Right renal cortex interstitium (tissue), 3 donors: ENCODE measurements around the gene TGM6. TPM values are rescaled to one million over a fixed set of nuclear protein-coding genes. Genes with fewer than 3 reads are reported as not detected.

ENCODE experiments used
- DNase-seq, 3 donors: peaks; one replicate each; pipeline ENCODE4 v3.0.0-alpha.2; 2013; ENCODE audit warnings: low read depth in 3 of 3, low spot score in 2 of 3
- polyA plus RNA-seq, 3 donors: library from polyadenylated mRNA; unstranded; fragments of 120-200 nt; gene quantifications; one replicate each; pipeline ENCODE4 v1.2.1, GENCODE V29; 2013; ENCODE audit not compliant: insufficient read length in 3 of 3

Gene TGM6
- polyA plus RNA-seq, 3 donors = not detected

GRCh38 chr20:2480381-2480780 lies 99.7 kb downstream of the TGM6 start:
- DNase-seq = no peak

Other genes with a start within 250 kb of the TGM6 start
- under 1 TPM; 0.54 to 0.99 (median 0.86) TPM for gene TGM3, start 84.9 kb upstream of the TGM6 start, polyA plus RNA-seq
- 100 to 1,000 TPM; 134 to 145 (median 139) TPM for gene SNRPB, start 89.9 kb downstream of the TGM6 start, polyA plus RNA-seq
- 10 to 100 TPM; 16.3 to 17.4 (median 16.5) TPM for gene ZNF343, start 128.0 kb downstream of the TGM6 start, polyA plus RNA-seq
- under 1 TPM; 0.10 to 0.18 (median 0.11) TPM for gene TMC2, start 155.7 kb downstream of the TGM6 start, polyA plus RNA-seq